Superior temporal gyrus (tissue), 1 donor: ENCODE data around the gene LMLN.
"Not testable (repeated sequence)": the region's sequence is repeated elsewhere in the genome, so short reads cannot be mapped to it uniquely, and the experiment has no call there.

ENCODE experiments used
- DNase-seq: peaks from one replicate; pipeline ENCODE4 v3.0.0-alpha.2; 2016; ENCODE audit errors: extremely low spot score

LMLN gene, protein sequence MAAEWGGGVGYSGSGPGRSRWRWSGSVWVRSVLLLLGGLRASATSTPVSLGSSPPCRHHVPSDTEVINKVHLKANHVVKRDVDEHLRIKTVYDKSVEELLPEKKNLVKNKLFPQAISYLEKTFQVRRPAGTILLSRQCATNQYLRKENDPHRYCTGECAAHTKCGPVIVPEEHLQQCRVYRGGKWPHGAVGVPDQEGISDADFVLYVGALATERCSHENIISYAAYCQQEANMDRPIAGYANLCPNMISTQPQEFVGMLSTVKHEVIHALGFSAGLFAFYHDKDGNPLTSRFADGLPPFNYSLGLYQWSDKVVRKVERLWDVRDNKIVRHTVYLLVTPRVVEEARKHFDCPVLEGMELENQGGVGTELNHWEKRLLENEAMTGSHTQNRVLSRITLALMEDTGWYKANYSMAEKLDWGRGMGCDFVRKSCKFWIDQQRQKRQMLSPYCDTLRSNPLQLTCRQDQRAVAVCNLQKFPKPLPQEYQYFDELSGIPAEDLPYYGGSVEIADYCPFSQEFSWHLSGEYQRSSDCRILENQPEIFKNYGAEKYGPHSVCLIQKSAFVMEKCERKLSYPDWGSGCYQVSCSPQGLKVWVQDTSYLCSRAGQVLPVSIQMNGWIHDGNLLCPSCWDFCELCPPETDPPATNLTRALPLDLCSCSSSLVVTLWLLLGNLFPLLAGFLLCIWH

GRCh38 chr3:197959891-197960693, at the start of gene LMLN:
LMLN (plus strand) TSS chr3:197960217; CDS start chr3:197960246, 29 bp downstream.
- DNase-seq = peak; percentile 97

- no peak for DNase-seq
Measured at GRCh38 chr3:197912741-197913476, 47.1 kb upstream of the LMLN start.

DNA sequence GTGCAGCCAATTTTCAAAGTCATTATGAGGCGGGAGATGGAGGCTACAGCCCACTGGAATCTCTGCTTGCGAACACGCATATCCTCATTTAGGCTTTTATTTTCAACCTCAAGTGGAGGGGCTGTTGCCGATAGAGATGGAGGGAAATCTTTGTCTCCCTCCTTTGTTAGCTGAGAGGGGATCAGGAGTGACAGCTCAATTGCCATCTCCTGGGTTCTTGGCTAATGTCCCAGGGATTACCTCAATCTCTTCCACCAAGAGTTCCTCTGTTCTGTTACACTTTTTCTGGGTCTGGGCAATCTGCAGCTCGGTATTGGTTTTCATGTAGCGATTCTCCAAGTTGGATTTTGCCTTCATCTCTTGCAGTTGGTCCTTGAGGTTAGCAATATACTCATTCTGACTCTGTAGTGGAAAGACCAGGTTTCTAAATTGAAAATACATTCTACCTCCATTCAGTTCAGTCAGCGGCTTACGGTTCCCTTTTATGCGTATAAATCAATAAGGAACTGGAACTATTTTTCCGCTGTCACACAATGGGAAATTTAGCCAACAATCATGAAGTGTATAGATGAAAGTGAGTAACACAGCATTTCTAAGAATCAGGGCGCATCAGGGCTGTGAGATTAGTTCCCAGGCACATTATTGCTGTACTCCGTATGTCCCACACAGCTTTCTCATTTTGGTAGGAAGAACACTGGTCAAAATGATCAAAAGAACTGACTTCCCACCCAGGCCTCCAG, 46.2 kb upstream of the LMLN start:
- DNase-seq = no peak

DNA sequence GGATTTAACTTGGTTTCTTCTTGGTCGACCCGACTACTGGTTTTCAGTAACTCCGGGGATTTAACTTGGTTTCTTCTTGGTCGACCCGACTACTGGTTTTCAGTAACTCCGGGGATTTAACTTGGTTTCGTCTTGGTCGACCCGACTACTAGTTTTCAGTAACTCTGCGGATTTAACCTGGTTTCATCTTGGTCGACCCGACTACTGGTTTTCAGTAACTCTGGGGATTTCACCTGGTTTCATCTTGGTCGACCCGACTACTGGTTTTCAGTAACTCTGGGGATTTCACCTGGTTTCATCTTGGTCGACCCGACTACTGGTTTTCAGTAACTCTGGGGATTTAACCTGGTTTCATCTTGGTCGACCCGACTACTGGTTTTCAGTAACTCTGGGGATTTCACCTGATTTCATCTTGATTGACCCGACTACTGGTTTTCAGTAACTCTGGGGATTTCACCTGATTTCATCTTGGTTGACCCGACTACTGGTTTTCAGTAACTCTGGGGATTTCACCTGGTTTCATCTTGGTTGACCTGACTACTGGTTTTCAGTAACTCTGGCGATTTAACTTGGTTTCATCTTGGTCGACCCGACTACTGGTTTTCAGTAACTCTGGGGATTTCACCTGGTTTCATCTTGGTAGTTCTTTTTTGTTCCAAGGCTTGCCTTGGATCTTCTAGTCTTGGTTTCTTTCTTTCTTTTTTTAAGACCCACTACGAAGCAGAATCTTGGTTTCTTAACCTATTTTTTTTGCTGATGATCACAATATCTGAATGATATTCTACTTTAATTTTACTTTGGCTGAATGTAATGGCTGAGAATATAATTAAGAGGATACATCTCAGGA, 38.4 kb upstream of the LMLN start:
- DNase-seq = not testable (repeated sequence)

DNA sequence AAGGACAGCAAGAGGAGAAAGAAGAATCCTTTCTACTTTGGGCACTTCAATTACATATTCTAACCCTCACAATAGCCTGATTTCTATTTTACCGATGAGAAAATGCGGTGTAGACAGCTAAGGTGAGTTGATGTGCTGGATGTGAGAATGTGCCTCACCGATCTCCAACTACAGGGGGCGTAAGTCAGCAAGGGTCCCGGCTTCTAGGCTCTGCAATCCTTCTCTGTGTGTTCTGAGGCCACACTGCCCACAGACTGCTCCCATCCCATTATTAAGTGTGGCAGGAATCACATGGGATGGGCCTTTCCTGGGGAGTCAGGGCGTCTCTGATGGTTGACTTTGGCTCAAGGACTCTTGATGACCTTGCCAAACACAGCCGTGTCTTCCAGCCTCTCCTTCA, 33.6 kb upstream of the LMLN start:
- DNase-seq = no peak

DNA sequence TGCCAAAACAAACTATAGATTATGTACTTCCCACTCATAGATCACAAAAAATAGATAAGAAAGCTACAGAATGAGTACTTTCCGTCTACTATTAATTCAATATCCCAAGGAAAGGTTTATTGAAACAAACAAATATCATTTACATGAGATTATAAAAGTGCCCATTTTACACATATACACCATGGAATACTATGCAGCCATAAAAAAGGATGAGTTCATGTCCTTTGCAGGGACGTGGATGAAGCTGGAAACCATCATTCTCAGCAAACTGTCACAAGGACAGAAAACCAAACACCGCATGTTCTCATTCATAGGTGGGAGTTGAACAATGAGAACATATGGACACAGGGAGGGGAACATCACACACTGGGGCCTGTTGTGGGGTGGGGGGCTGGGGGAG, 32.4 kb upstream of the LMLN start:
- DNase-seq = not testable (repeated sequence)

DNA sequence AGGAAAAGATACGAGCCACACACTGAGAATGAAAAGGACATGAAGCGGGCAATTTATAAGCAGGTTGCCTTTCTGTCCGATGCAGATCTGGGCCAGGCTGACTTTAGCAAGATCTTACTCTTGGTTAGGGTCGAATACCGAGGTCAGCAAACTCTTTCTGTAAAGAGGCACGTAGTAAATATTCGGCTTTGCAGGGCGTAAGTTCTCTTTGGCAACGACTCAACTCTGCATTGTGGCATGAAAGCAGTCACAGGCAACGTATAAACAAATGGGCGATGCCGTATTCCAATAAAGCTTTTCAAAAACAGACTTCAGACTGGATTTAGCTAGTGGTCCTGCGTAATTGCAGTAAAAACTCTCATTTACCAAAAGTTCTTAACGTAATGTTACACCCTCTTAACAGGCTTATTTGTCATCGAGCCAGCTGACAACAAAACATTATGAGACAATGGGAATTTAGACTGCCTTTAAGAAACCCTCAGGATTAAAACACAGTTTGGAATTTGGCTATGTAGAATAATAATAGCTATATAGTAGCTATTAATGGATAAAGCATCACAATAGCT, 23.1 kb upstream of the LMLN start:
- no peak for DNase-seq

DNA sequence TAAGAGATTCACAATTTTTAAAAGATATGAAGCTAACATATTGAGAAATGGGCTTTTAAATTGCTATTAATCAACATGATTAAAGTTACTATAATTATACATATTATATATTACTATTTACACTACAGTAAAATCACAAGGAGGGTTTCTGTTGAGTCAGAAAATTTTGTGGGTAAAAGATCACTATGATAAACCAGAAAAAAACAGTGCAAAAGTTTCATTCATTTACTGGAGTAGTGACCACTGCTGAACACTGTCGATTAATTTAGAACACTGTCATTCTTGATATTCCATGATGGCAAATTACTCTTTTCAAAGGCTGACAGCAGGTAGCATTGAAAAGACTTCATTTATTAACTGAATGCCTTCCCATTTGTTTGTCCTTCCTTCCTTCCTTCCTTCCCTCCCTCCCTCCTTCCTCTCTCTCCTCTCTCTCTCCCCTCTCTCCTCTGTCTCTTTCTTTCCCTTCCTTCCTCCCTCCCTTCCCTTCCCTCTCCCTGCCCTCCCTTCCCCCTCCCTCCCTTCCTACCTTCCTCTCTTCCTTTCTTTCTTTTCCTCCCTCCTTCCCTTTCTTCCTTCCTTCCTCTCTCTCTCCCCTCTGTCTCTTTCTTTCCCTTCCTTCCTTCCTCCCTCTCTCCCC, 19.2 kb upstream of the LMLN start:
- DNase-seq = no peak

GRCh38 chr3:197942956-197943556, 17.0 kb upstream of the LMLN start:
- peak; percentile 76 for DNase-seq

- DNase-seq = no peak
Measured at GRCh38 chr3:197949191-197949777, 10.7 kb upstream of the LMLN start.

GRCh38 chr3:197949778-197950676, 10.0 kb upstream of the LMLN start, which contains the start of gene RPL35A:
RPL35A (plus strand) TSS chr3:197950190; CDS start chr3:197950968, 778 bp downstream.
- DNase-seq = peak; percentile 99

- no peak for DNase-seq
Measured at GRCh38 chr3:197950677-197951061, 9.3 kb upstream of the LMLN start.

- no peak for DNase-seq
Measured at GRCh38 chr3:197951392-197951990, 8.5 kb upstream of the LMLN start.

- DNase-seq = no peak
Measured at GRCh38 chr3:197952440-197952839, 7.6 kb upstream of the LMLN start.

- DNase-seq = no peak
Measured at GRCh38 chr3:197953325-197953724, 6.7 kb upstream of the LMLN start.

DNA sequence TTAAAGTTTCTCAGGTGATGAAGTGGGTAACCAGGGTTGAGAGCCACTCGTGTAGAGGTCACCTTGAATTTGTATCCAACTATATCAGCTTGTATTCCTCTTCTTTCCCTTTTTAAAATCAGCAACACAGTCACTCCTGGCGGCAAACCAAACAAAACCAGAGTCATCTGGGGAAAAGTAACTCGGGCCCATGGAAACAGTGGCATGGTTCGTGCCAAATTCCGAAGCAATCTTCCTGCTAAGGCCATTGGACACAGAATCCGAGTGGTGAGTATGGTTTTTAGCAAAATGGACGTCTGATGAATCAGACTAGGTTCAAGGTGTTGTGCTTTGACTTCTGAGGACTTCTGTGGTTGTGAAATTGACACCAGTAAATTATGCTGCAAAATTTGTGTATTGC, 6.1 kb upstream of the LMLN start:
- no peak for DNase-seq
